OCI-M2 (cell line): ENCODE measurements around the gene SEC14L5.

Experiments
- DNase-seq: peaks from one replicate; lab custom pipeline; 2025; ENCODE audit not compliant: unreplicated experiment; lab: John Stamatoyannopoulos, UW

The SEC14L5 gene

GRCh38 chr16:5008311-5008731, 50.2 kb downstream of the SEC14L5 start:
- no peak for DNase-seq

- DNase-seq, result no peak
Observed at GRCh38 chr16:5010576-5011329, 52.6 kb downstream of the SEC14L5 start.

GRCh38 chr16:5011637-5012036, 53.5 kb downstream of the SEC14L5 start:
- no peak for DNase-seq

- no peak for DNase-seq
Observed at GRCh38 chr16:5012887-5013286, 54.8 kb downstream of the SEC14L5 start.

- DNase-seq, result no peak
Observed at GRCh38 chr16:5015351-5015750, 57.2 kb downstream of the SEC14L5 start.

GRCh38 chr16:5015887-5016286, 57.8 kb downstream of the SEC14L5 start:
- DNase-seq, result no peak

DNA sequence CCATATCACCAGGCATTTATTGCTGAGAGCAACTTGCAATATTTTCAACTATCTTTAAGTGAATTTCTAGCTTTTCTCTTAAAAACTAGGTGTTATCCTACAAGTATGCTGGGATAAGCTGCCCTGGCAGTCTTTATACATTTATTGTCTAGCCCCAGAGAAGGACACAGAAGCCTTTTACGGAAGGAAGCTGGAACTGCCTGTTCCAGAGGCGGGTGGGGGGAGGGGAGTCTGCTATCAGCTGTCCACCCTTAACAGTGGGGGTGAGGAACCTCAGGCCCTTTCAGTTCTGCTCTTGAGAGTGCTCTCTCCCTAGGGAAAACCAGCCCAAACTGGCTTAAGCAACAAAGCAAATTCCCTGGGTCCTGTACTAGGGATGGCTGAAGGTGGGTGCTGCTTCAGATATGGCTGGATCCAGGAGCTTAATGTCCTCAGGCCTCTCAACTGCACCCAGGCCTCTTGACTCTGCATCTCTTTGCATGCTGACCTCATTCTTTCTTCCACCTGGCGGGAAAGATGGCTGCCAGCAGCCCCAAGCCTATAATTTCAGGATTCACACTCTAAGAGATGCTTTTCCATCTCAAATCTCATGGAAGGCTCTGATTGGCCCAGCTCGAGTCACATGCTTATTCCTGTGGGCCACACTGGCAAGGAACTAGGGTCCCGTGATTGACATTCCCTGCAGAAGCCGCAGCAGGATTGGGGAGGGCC, 59.0 kb downstream of the SEC14L5 start:
- no peak for DNase-seq

- DNase-seq, result no peak
Observed at GRCh38 chr16:5017678-5017969, 59.5 kb downstream of the SEC14L5 start.

- DNase-seq, result no peak
Observed at GRCh38 chr16:5018793-5019192, 60.7 kb downstream of the SEC14L5 start.

- DNase-seq, result no peak
Observed at GRCh38 chr16:5019775-5020174, 61.6 kb downstream of the SEC14L5 start.

- no peak for DNase-seq
Observed at GRCh38 chr16:5020551-5020950, 62.4 kb downstream of the SEC14L5 start.

- DNase-seq, result no peak
Observed at GRCh38 chr16:5022521-5022920, 64.4 kb downstream of the SEC14L5 start.

GRCh38 chr16:5024632-5025031, 66.5 kb downstream of the SEC14L5 start:
- no peak for DNase-seq

DNA sequence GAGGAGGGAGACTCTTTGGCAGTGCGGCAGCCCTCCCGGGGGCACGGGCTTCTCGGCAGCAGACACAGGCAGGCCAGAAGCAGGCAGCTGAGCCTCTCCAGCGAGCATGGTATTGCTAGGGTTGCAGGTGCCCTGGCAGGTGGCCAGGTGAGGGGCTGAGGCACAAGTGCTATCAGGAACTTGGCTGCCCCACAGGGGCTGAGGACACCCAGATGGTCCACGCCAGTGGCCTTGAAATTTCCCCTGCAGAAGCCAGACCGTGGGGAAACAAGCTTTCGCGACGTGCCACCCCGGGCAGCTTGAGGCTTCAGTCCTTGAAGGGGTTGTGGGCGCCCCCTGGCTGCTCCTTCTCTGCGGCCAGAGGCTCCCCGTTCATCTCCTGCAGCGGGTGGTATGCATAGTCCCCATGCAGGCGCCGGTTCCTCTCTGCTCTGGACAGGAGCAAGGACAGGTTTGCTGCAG, 67.1 kb downstream of the SEC14L5 start:
- no peak for DNase-seq

DNA sequence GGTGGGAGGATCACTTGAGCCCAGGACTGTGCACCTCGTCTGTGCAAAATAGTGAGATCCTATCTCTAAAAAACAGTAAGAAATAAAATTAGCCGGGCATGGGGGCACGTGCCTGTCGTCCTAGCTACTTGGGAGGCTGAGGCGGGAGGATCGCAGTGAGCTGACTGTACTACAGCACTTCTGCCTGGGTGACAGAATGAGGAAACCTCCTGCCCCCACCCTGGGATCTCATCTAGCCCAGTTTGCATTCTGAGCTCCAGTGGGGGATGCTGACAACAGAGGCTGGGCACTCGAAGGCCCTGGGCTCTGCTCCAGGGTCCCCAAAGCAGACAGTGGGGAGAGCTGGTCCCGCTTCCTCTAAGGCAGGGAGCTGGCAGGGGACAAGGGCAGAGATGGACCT, 68.5 kb downstream of the SEC14L5 start:
- DNase-seq, result no peak

GRCh38 chr16:5027086-5027485, 69.0 kb downstream of the SEC14L5 start:
- DNase-seq, result no peak

DNA sequence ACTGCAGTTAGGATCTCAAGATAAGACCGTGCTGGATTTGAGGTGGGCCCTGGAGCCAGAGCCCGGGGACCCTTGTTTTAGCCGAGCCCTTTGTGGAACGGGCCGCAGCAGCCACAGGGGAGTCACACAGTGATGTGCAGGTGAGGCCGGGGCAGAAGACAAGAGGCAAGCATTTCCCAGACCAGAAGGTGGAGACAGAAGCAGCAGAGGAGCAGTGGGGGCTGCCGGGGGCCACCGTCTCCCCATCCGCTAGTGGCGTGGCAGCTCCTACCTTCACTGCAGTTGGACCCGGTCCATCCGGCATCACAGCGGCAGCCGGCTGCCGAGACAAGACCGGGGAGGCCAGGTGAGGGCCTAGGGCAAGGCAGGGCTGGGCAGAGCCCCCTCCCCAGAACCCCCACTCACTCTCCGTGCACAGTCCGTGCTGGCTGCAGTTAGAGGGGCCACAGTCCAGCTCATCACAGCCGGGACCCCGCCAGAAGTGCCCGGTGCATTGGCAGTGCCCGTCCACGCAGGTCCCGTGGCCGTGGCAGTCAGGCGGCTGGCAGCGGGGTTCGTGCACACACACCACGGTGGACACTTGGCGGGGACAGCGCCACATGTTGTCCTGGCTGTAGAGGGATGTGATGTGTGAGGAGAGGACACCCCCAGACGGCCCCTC, 69.6 kb downstream of the SEC14L5 start:
- DNase-seq, result no peak

- no peak for DNase-seq
Observed at GRCh38 chr16:5028950-5029475, 70.9 kb downstream of the SEC14L5 start.

- no peak for DNase-seq
Observed at GRCh38 chr16:5030251-5030870, 72.2 kb downstream of the SEC14L5 start.

DNA sequence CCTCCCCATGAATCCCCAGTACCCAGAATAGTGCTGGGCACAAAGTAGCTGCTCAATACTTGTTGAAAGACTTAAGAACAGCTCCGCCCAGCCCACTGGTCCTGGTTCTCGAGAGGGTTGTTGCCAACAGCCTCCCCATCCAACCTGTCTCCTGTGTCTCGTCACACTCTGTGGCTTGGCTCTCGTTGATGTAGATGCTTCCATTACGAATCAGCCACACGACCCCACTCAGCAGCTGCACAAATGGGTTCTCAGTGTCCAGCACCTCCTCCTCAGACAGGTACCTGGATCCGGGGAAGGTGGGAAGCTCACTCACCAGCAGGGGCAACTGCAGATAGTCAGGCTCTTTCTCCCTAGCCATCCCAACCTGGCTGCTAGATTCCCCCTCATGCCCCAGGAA, 73.5 kb downstream of the SEC14L5 start:
- no peak for DNase-seq

GRCh38 chr16:5032748-5033167, 74.6 kb downstream of the SEC14L5 start:
- no peak for DNase-seq
